Measurements from ENCODE around the gene ACSF2.

ACSF2 gene

GRCh38 chr17:50425682-50426471 is at the start of gene ACSF2:
TSS of gene ACSF2 (plus strand) at chr17:50426218. CDS start at chr17:50426262, 44 bp downstream.
- H3K27me3 ChIP-seq (ENCODE audit: insufficient read depth, low read length), result peaks cover 2% of the 10 kb centered on the region
- no peaks in the 10 kb centered on the region for H3K36me3 ChIP-seq (ENCODE audit: insufficient read depth, low read length)
- H3K4me1 ChIP-seq (ENCODE audit: insufficient read depth, low read length), result peaks cover 4% of the 10 kb centered on the region

GRCh38 chr17:50379351-50380132 is 46.5 kb upstream of the ACSF2 start:
- Histone ChIP-seq H3K36me3 (ENCODE audit: insufficient read depth, low read length) (peaks cover 73% of the 10 kb centered on the region), H2AFZ (ENCODE audit: low read depth, low read length) (no peak overlapping the region), H3K27me3 (ENCODE audit: insufficient read depth, low read length) (no peaks in the 10 kb centered on the region), H3K9me3 (ENCODE audit: low read length) (no peaks in the 10 kb centered on the region), H3K4me3 (ENCODE audit: low read length) (no peak overlapping the region), H3K4me1 (ENCODE audit: insufficient read depth, low read length) (no peaks in the 10 kb centered on the region)

More at GRCh38 chr17:50425682-50426471, at the start of gene ACSF2:
- Histone ChIP-seq H3K4me3 (ENCODE audit: low read length) (peak within 1 kb of the TSS; percentile 44), H2AFZ (ENCODE audit: low read depth, low read length) (no peak within 1 kb of the TSS), H3K9me3 (ENCODE audit: low read length) (no peaks in the 10 kb centered on the region)

- H3K4me1 ChIP-seq (ENCODE audit: insufficient read depth, low read length), result no peaks in the 10 kb centered on the region
- H2AFZ ChIP-seq (ENCODE audit: low read depth, low read length), result no peak overlapping the region
- no peak overlapping the region for H3K4me3 ChIP-seq (ENCODE audit: low read length)
- peaks cover 74% of the 10 kb centered on the region for H3K36me3 ChIP-seq (ENCODE audit: insufficient read depth, low read length)
- no peaks in the 10 kb centered on the region for H3K27me3 ChIP-seq (ENCODE audit: insufficient read depth, low read length)
- H3K9me3 ChIP-seq (ENCODE audit: low read length), result no peaks in the 10 kb centered on the region
Observed at GRCh38 chr17:50380369-50381259, 45.4 kb upstream of the ACSF2 start.

GRCh38 chr17:50381260-50381815 is 44.7 kb upstream of the ACSF2 start:
- H3K4me3 ChIP-seq (ENCODE audit: low read length), result no peak overlapping the region
- H2AFZ ChIP-seq (ENCODE audit: low read depth, low read length), result no peak overlapping the region
- no peaks in the 10 kb centered on the region for H3K4me1 ChIP-seq (ENCODE audit: insufficient read depth, low read length)
- peaks cover 77% of the 10 kb centered on the region for H3K36me3 ChIP-seq (ENCODE audit: insufficient read depth, low read length)
- H3K27me3 ChIP-seq (ENCODE audit: insufficient read depth, low read length), result no peaks in the 10 kb centered on the region
- no peaks in the 10 kb centered on the region for H3K9me3 ChIP-seq (ENCODE audit: low read length)

- no peak overlapping the region for H2AFZ ChIP-seq (ENCODE audit: low read depth, low read length)
- no peaks in the 10 kb centered on the region for H3K4me1 ChIP-seq (ENCODE audit: insufficient read depth, low read length)
- H3K9me3 ChIP-seq (ENCODE audit: low read length), result no peaks in the 10 kb centered on the region
- H3K27me3 ChIP-seq (ENCODE audit: insufficient read depth, low read length), result no peaks in the 10 kb centered on the region
- peaks cover 82% of the 10 kb centered on the region for H3K36me3 ChIP-seq (ENCODE audit: insufficient read depth, low read length)
- H3K4me3 ChIP-seq (ENCODE audit: low read length), result no peak overlapping the region
Observed at GRCh38 chr17:50381920-50382319, 44.1 kb upstream of the ACSF2 start.

- Histone ChIP-seq H3K4me3 (ENCODE audit: low read length) (no peak overlapping the region), H3K4me1 (ENCODE audit: insufficient read depth, low read length) (no peaks in the 10 kb centered on the region), H3K36me3 (ENCODE audit: insufficient read depth, low read length) (peaks cover 86% of the 10 kb centered on the region), H3K9me3 (ENCODE audit: low read length) (no peaks in the 10 kb centered on the region), H2AFZ (ENCODE audit: low read depth, low read length) (no peak overlapping the region), H3K27me3 (ENCODE audit: insufficient read depth, low read length) (no peaks in the 10 kb centered on the region)
Observed at GRCh38 chr17:50382931-50383330, 43.1 kb upstream of the ACSF2 start.

GRCh38 chr17:50386510-50386909 is 39.5 kb upstream of the ACSF2 start:
- H3K4me1 ChIP-seq (ENCODE audit: insufficient read depth, low read length), result no peaks in the 10 kb centered on the region
- no peaks in the 10 kb centered on the region for H3K27me3 ChIP-seq (ENCODE audit: insufficient read depth, low read length)
- no peak overlapping the region for H2AFZ ChIP-seq (ENCODE audit: low read depth, low read length)
- no peaks in the 10 kb centered on the region for H3K9me3 ChIP-seq (ENCODE audit: low read length)
- no peak overlapping the region for H3K4me3 ChIP-seq (ENCODE audit: low read length)
- H3K36me3 ChIP-seq (ENCODE audit: insufficient read depth, low read length), result peaks cover 87% of the 10 kb centered on the region

GRCh38 chr17:50388728-50389127 is 37.3 kb upstream of the ACSF2 start:
- H3K4me3 ChIP-seq (ENCODE audit: low read length), result no peak overlapping the region
- H3K36me3 ChIP-seq (ENCODE audit: insufficient read depth, low read length), result peaks cover 86% of the 10 kb centered on the region
- H3K9me3 ChIP-seq (ENCODE audit: low read length), result no peaks in the 10 kb centered on the region
- no peak overlapping the region for H2AFZ ChIP-seq (ENCODE audit: low read depth, low read length)
- no peaks in the 10 kb centered on the region for H3K27me3 ChIP-seq (ENCODE audit: insufficient read depth, low read length)
- no peaks in the 10 kb centered on the region for H3K4me1 ChIP-seq (ENCODE audit: insufficient read depth, low read length)

- Histone ChIP-seq H3K4me1 (ENCODE audit: insufficient read depth, low read length) (no peaks in the 10 kb centered on the region), H2AFZ (ENCODE audit: low read depth, low read length) (no peak overlapping the region), H3K4me3 (ENCODE audit: low read length) (no peak overlapping the region), H3K36me3 (ENCODE audit: insufficient read depth, low read length) (peaks cover 88% of the 10 kb centered on the region), H3K27me3 (ENCODE audit: insufficient read depth, low read length) (no peaks in the 10 kb centered on the region), H3K9me3 (ENCODE audit: low read length) (no peaks in the 10 kb centered on the region)
Observed at GRCh38 chr17:50389534-50389933, 36.5 kb upstream of the ACSF2 start.

GRCh38 chr17:50392621-50393020 is 33.4 kb upstream of the ACSF2 start:
- Histone ChIP-seq H3K36me3 (ENCODE audit: insufficient read depth, low read length) (peaks cover 70% of the 10 kb centered on the region), H3K4me3 (ENCODE audit: low read length) (no peak overlapping the region), H3K27me3 (ENCODE audit: insufficient read depth, low read length) (no peaks in the 10 kb centered on the region), H3K4me1 (ENCODE audit: insufficient read depth, low read length) (peaks cover 10% of the 10 kb centered on the region), H2AFZ (ENCODE audit: low read depth, low read length) (no peak overlapping the region), H3K9me3 (ENCODE audit: low read length) (no peaks in the 10 kb centered on the region)

- no peak overlapping the region for H3K4me3 ChIP-seq (ENCODE audit: low read length)
- no peak overlapping the region for H2AFZ ChIP-seq (ENCODE audit: low read depth, low read length)
- peaks cover 10% of the 10 kb centered on the region for H3K4me1 ChIP-seq (ENCODE audit: insufficient read depth, low read length)
- no peaks in the 10 kb centered on the region for H3K27me3 ChIP-seq (ENCODE audit: insufficient read depth, low read length)
- H3K9me3 ChIP-seq (ENCODE audit: low read length), result no peaks in the 10 kb centered on the region
- H3K36me3 ChIP-seq (ENCODE audit: insufficient read depth, low read length), result peaks cover 59% of the 10 kb centered on the region
Observed at GRCh38 chr17:50393700-50394099, 32.3 kb upstream of the ACSF2 start.

- Histone ChIP-seq H2AFZ (ENCODE audit: low read depth, low read length) (no peak overlapping the region), H3K4me1 (ENCODE audit: insufficient read depth, low read length) (peaks cover 10% of the 10 kb centered on the region), H3K27me3 (ENCODE audit: insufficient read depth, low read length) (no peaks in the 10 kb centered on the region), H3K9me3 (ENCODE audit: low read length) (no peaks in the 10 kb centered on the region), H3K36me3 (ENCODE audit: insufficient read depth, low read length) (peaks cover 50% of the 10 kb centered on the region), H3K4me3 (ENCODE audit: low read length) (no peak overlapping the region)
Observed at GRCh38 chr17:50394711-50395110, 31.3 kb upstream of the ACSF2 start.
